Testis (tissue), 3 donors: ENCODE results near the gene ADAMTS7. TPM values are rescaled to one million over a fixed set of nuclear protein-coding genes. Genes with fewer than 3 reads are reported as not detected.
"Not testable (repeated sequence)": the region's sequence is repeated elsewhere in the genome, so short reads cannot be mapped to it uniquely, and the experiment has no call there.

Experiments
- DNase-seq: peaks from one replicate; pipeline ENCODE4 v3.0.0-alpha.2; 2019
- H3K27ac ChIP-seq, 2 donors: fragments of 200-600 bp; sonication (generic); one replicate each; pipeline ENCODE4 v1.5.1; 2019
- H3K27me3 ChIP-seq: fragments of 200-600 bp; sonication (generic); one replicate; pipeline ENCODE4 v1.5.1; 2019
- H3K36me3 ChIP-seq: fragments of 200-600 bp; sonication (generic); one replicate; pipeline ENCODE4 v1.5.1; 2017; ENCODE audit warnings: low read depth; ENCODE audit errors: missing control alignments
- H3K4me1 ChIP-seq: fragments of 200-600 bp; sonication (generic); one replicate; pipeline ENCODE4 v1.5.1; 2019
- H3K4me3 ChIP-seq, 2 donors: fragments of 200-600 bp; sonication (generic); one replicate each; pipeline ENCODE4 v1.5.1; 2017 to 2019
- H3K9me3 ChIP-seq: fragments of 200-600 bp; sonication (generic); one replicate; pipeline ENCODE4 v1.5.1; 2017
- CTCF ChIP-seq, 3 experiments: fragments of 450-650 bp in 2 of 3; fragments of 200-600 bp in 1 of 3; sonication (generic) in 1 of 3; IDR thresholded peaks; one replicate each; pipeline ENCODE4 v1.5.1; 2016 to 2019; ENCODE audit warnings: antibody characterized with exemption in 3 of 3, mild to moderate bottlenecking in 2 of 3, moderate library complexity in 1 of 3
- POLR2A ChIP-seq: fragments of 450-650 bp; IDR thresholded peaks from one replicate; pipeline ENCODE4 v1.6.1; 2017; ENCODE audit warnings: antibody characterized with exemption, mild to moderate bottlenecking, moderate library complexity
- WGBS, 2 donors: methylation state at CpG; one replicate each; pipeline ENCODE4 v1.1.5; 2018; 5-methylcytosine and 5-hydroxymethylcytosine counted together
- intact Hi-C: fragments of 100-400 bp; cut with DNase I; formaldehyde crosslinking; loops from one replicate; pipeline ENCODE4 v1.15.1; 2023; ENCODE audit warnings: low total_unique reads
- polyA plus RNA-seq: library from polyadenylated mRNA; stranded (reverse); fragments of 350-450 nt; fragmentation: Illumina TruSeq; extraction: RNeasy Lipid Tissue Mini Kit (QIAGEN cat#74804); gene quantifications from one replicate; pipeline ENCODE4 v1.2.3, GENCODE V29; 2014; ENCODE audit warnings: low read depth, low replicate concordance; ENCODE audit not compliant: insufficient read depth
- total RNA-seq, 2 donors: library from RNA; depleted of rRNA; stranded (reverse); fragments of >200 nt; gene quantifications; one replicate each; pipeline ENCODE4 v1.2.3, GENCODE V29; 2016

The ADAMTS7 gene
- total and polyA plus RNA-seq, 3 donors from 2014 or later = 5.7 to 11.9 (median 11.6) TPM

- H3K36me3 ChIP-seq = no peaks in the 10 kb centered on the region
- DNase-seq = no peak
- no peaks in the 10 kb centered on the region for H3K4me1 ChIP-seq
- no peaks in the 10 kb centered on the region for H3K9me3 ChIP-seq
- 88 to 93% methylated on average over 6 of the region's 6 CpGs for WGBS, 2 donors
- H3K27me3 ChIP-seq = no peaks in the 10 kb centered on the region
- intact Hi-C loops = no loop called here
- TF ChIP-seq CTCF (IDR thresholded peaks at IDR 0.05) = no peak
- TF ChIP-seq POLR2A = no peak
- H3K4me3 ChIP-seq = no peak overlapping the region
- H3K27ac ChIP-seq = no peak overlapping the region
Measured at GRCh38 chr15:78841891-78842290, 30.6 kb upstream of the ADAMTS7 start.

GRCh38 chr15:78841376-78841706, 30.1 kb upstream of the ADAMTS7 start:
- no peaks in the 10 kb centered on the region for H3K27me3 ChIP-seq
- no peak overlapping the region for H3K4me3 ChIP-seq
- no peak overlapping the region for H3K27ac ChIP-seq
- H3K36me3 ChIP-seq = no peaks in the 10 kb centered on the region
- DNase-seq = no peak
- WGBS, 2 donors = 58 to 83% methylated on average over 3 of the region's 3 CpGs
- TF ChIP-seq POLR2A = no peak
- TF ChIP-seq CTCF (IDR thresholded peaks at IDR 0.05) = no peak
- intact Hi-C loops = no loop called here
- no peaks in the 10 kb centered on the region for H3K4me1 ChIP-seq
- H3K9me3 ChIP-seq = no peaks in the 10 kb centered on the region

- H3K36me3 ChIP-seq = no peaks in the 10 kb centered on the region
- no peak overlapping the region for H3K4me3 ChIP-seq
- no peaks in the 10 kb centered on the region for H3K27me3 ChIP-seq
- no peak for DNase-seq
- H3K27ac ChIP-seq = no peak overlapping the region
- H3K4me1 ChIP-seq = no peaks in the 10 kb centered on the region
- 72 to 76% methylated on average over 4 to 7 of the region's 7 CpGs for WGBS, 2 donors
- intact Hi-C loops = no loop called here
- no peaks in the 10 kb centered on the region for H3K9me3 ChIP-seq
- TF ChIP-seq POLR2A = no peak
- TF ChIP-seq CTCF (IDR thresholded peaks at IDR 0.05) = no peak
Measured at GRCh38 chr15:78840661-78841375, 29.6 kb upstream of the ADAMTS7 start.

- WGBS, 2 donors = 88 to 96% methylated on average over 6 of the region's 6 CpGs
- H3K4me1 ChIP-seq, intact Hi-C loops, H3K9me3 ChIP-seq, H3K4me3 ChIP-seq, H3K27me3 ChIP-seq, H3K36me3 ChIP-seq, H3K27ac ChIP-seq, DNase-seq: not testable (repeated sequence)
Measured at GRCh38 chr15:78839151-78839550, 27.9 kb upstream of the ADAMTS7 start.

GRCh38 chr15:78838489-78838888, 27.2 kb upstream of the ADAMTS7 start:
- no peaks in the 10 kb centered on the region for H3K4me1 ChIP-seq
- H3K36me3 ChIP-seq = no peaks in the 10 kb centered on the region
- 76 to 84% methylated on average over 3 of the region's 3 CpGs for WGBS, 2 donors
- no peak overlapping the region for H3K4me3 ChIP-seq
- H3K27me3 ChIP-seq = no peaks in the 10 kb centered on the region
- TF ChIP-seq CTCF (IDR thresholded peaks at IDR 0.05) (no peak), POLR2A (no peak)
- H3K9me3 ChIP-seq = no peaks in the 10 kb centered on the region
- no peak for DNase-seq
- intact Hi-C loops = no loop called here
- H3K27ac ChIP-seq = no peak overlapping the region
